ENCODE results near the gene NT5C3A. TPM values are rescaled to one million over a fixed set of nuclear protein-coding genes. Genes with fewer than 3 reads are reported as not detected.

NT5C3A gene
- total RNA-seq, 4 donors from 2014 or later = 9.0 to 115 (median 55.7) TPM

GRCh38 chr7:33070277-33070676, 7.7 kb upstream of the NT5C3A start:
- Histone ChIP-seq H3K4me3 (no peak overlapping the region), H3K9me3 (peaks cover 15 to 19% of the 10 kb centered on the region in 2 donors), H3K27me3 (no peaks in the 10 kb centered on the region), H3K4me1 (no peaks in the 10 kb centered on the region), H3K27ac (no peak overlapping the region), H3K36me3 (no peaks in the 10 kb centered on the region)
- intact Hi-C loops (cut with DNase I; ENCODE audit: low total_unique reads) (no loop called here), in situ Hi-C loops (cut with MboI; ENCODE audit: low pct_ligation_motif_present in 1 of 4, low pct_unique_long_range_greater_than_20kb in 1 of 4, low sequenced_read_pairs in 3 of 4) (no loop called here)
- no peak for DNase-seq
- no peak for TF ChIP-seq CTCF (IDR thresholded peaks at IDR 0.05)
- WGBS, 2 donors (ENCODE audit: low coverage in 1 of 2) = 91% methylated on average over 2 of the region's 2 CpGs; no CpG with 5 or more reads in 1 of the 2 donors

GRCh38 chr7:33067921-33068320, 5.3 kb upstream of the NT5C3A start:
- peaks cover 15 to 19% of the 10 kb centered on the region in 2 donors for H3K9me3 ChIP-seq
- 86 to 100% methylated on average over 1 of the region's 1 CpG for WGBS, 2 donors (ENCODE audit: low coverage in 1 of 2)
- H3K27me3 ChIP-seq = no peaks in the 10 kb centered on the region
- H3K36me3 ChIP-seq = no peaks in the 10 kb centered on the region
- H3K27ac ChIP-seq = no peak overlapping the region
- no peak for TF ChIP-seq POLR2AphosphoS5 (IDR thresholded peaks at IDR 0.05)
- TF ChIP-seq EP300 (IDR thresholded peaks at IDR 0.05; ENCODE audit: low read depth) = no peak
- TF ChIP-seq POLR2A (IDR thresholded peaks at IDR 0.05) = no peak
- TF ChIP-seq CTCF (IDR thresholded peaks at IDR 0.05) = no peak
- H3K4me1 ChIP-seq = peaks cover 4 to 8% (median 6%) of the 10 kb centered on the region in 4 donors
- no peak overlapping the region for H3K4me3 ChIP-seq
- no peak for DNase-seq
- in situ Hi-C loops (cut with MboI; ENCODE audit: low pct_ligation_motif_present in 1 of 4, low pct_unique_long_range_greater_than_20kb in 1 of 4, low sequenced_read_pairs in 3 of 4) (no loop called here), intact Hi-C loops (cut with DNase I; ENCODE audit: low total_unique reads) (no loop called here)

- in situ Hi-C loops (cut with MboI; ENCODE audit: low pct_ligation_motif_present in 1 of 4, low pct_unique_long_range_greater_than_20kb in 1 of 4, low sequenced_read_pairs in 3 of 4) = no loop called here
- Histone ChIP-seq H3K4me1 (peaks cover 4 to 9% (median 6%) of the 10 kb centered on the region in 4 donors), H3K9me3 (peaks cover 15 to 19% of the 10 kb centered on the region in 2 donors), H3K36me3 (no peaks in the 10 kb centered on the region), H3K27ac (no peak overlapping the region), H3K4me3 (no peak overlapping the region), H3K27me3 (no peaks in the 10 kb centered on the region)
- 64 to 78% methylated on average over 1 of the region's 1 CpG for WGBS, 2 donors (ENCODE audit: low coverage in 1 of 2)
- no peak for DNase-seq
- intact Hi-C loops (cut with DNase I; ENCODE audit: low total_unique reads) = no loop called here
- no peak for TF ChIP-seq POLR2A (IDR thresholded peaks at IDR 0.05)
- no peak for TF ChIP-seq POLR2AphosphoS5 (IDR thresholded peaks at IDR 0.05)
- TF ChIP-seq CTCF (IDR thresholded peaks at IDR 0.05) = no peak
- no peak for TF ChIP-seq EP300 (IDR thresholded peaks at IDR 0.05; ENCODE audit: low read depth)
Measured at GRCh38 chr7:33066771-33067170, 4.2 kb upstream of the NT5C3A start.

GRCh38 chr7:33065981-33066380, 3.4 kb upstream of the NT5C3A start:
- in situ Hi-C loops (cut with MboI; ENCODE audit: low pct_ligation_motif_present in 1 of 4, low pct_unique_long_range_greater_than_20kb in 1 of 4, low sequenced_read_pairs in 3 of 4) = no loop called here
- DNase-seq = no peak
- Histone ChIP-seq H3K27ac (no peak overlapping the region), H3K36me3 (no peaks in the 10 kb centered on the region), H3K4me3 (no peak overlapping the region), H3K4me1 (peaks cover 7 to 17% (median 10%) of the 10 kb centered on the region in 4 donors), H3K27me3 (no peaks in the 10 kb centered on the region), H3K9me3 (peaks cover 15 to 19% of the 10 kb centered on the region in 2 donors)
- WGBS, 2 donors (ENCODE audit: low coverage in 1 of 2) = 96 to 100% methylated on average over 1 of the region's 1 CpG
- intact Hi-C loops (cut with DNase I; ENCODE audit: low total_unique reads) = no loop called here
- TF ChIP-seq CTCF (IDR thresholded peaks at IDR 0.05) (no peak), POLR2AphosphoS5 (IDR thresholded peaks at IDR 0.05) (no peak), EP300 (IDR thresholded peaks at IDR 0.05; ENCODE audit: low read depth) (no peak), POLR2A (IDR thresholded peaks at IDR 0.05) (no peak)

Data from transverse colon (tissue), 4 donors.